OCI-LY3 (cell line): Measurements from ENCODE around the gene BACH2.
"Not testable (repeated sequence)": the region's sequence is repeated elsewhere in the genome, so short reads cannot be mapped to it uniquely, and the experiment has no call there.

Experiments used
- H2AFZ ChIP-seq: fragments of 200-600, 300-600 bp; shearing (Covaris generic); 2 replicates; pipeline ENCODE4 v1.6.0; 2014; ENCODE audit warnings: antibody characterized with exemption, low read depth, low read length
- H3K27ac ChIP-seq: fragments of 200-600, 300-600 bp; sonication (generic); 2 replicates; pipeline ENCODE4 v1.5.1; 2014; ENCODE audit warnings: mild to moderate bottlenecking, low read length, moderate library complexity, mixed read lengths
- H3K27me3 ChIP-seq: fragments of 200-600, 300-600 bp; sonication (generic); 2 replicates; pipeline ENCODE4 v1.6.1; 2014; ENCODE audit warnings: low read depth, low read length, mixed read lengths
- H3K36me3 ChIP-seq: fragments of 200-600, 300-600 bp; sonication (generic); replicated peaks from 2 replicates; pipeline ENCODE3; 2014; ENCODE audit warnings: low read depth, low read length, mixed read lengths
- H3K4me1 ChIP-seq: fragments of 300-600, 200-600 bp; sonication (generic); 2 replicates; pipeline ENCODE4 v1.6.1; 2014; ENCODE audit warnings: low read length, mixed read lengths
- H3K4me2 ChIP-seq: fragments of 200-600, 300-600 bp; sonication (generic); 2 replicates; pipeline ENCODE4 v1.6.1; 2014; ENCODE audit warnings: low read length, mixed read lengths
- H3K4me3 ChIP-seq: fragments of 300-600, 200-600 bp; sonication (generic); 2 replicates; pipeline ENCODE4 v1.5.1; 2014; ENCODE audit warnings: antibody characterized with exemption, mild to moderate bottlenecking, low read length, moderate library complexity
- H3K79me2 ChIP-seq: fragments of 300-600, 200-600 bp; shearing (Covaris generic); 2 replicates; pipeline ENCODE4 v1.6.1; 2014; ENCODE audit warnings: mild to moderate bottlenecking, low read length, mixed read lengths
- H3K9ac ChIP-seq: fragments of 300-600, 200-600 bp; shearing (Covaris generic); 2 replicates; pipeline ENCODE4 v1.6.0; 2014; ENCODE audit warnings: mild to moderate bottlenecking, low read length, moderate library complexity
- H3K9me3 ChIP-seq: fragments of 200-600, 300-600 bp; shearing (Covaris generic); 2 replicates; pipeline ENCODE4 v1.6.1; 2014; ENCODE audit warnings: low read length, mixed read lengths; ENCODE audit not compliant: insufficient read depth
- H4K20me1 ChIP-seq: fragments of 200-600, 300-600 bp; sonication (generic); 2 replicates; pipeline ENCODE4 v1.6.1; 2016; ENCODE audit warnings: low read length, mixed read lengths; ENCODE audit not compliant: insufficient read depth
- EZH2phosphoT487 ChIP-seq: fragments of 200-600 bp; shearing (Covaris generic); IDR thresholded peaks from 2 replicates; pipeline ENCODE4 v1.6.1; 2018; ENCODE audit warnings: antibody characterized with exemption, mixed run types, low read depth
- TF ChIP-seq, protein P1 (sequence below): fragments of 200-600, 300-600 bp; sonication (generic); IDR thresholded peaks from 2 replicates; pipeline ENCODE4 v1.5.1; 2014; ENCODE audit warnings: antibody characterized with exemption, low read length, low read depth

Gene BACH2

DNA sequence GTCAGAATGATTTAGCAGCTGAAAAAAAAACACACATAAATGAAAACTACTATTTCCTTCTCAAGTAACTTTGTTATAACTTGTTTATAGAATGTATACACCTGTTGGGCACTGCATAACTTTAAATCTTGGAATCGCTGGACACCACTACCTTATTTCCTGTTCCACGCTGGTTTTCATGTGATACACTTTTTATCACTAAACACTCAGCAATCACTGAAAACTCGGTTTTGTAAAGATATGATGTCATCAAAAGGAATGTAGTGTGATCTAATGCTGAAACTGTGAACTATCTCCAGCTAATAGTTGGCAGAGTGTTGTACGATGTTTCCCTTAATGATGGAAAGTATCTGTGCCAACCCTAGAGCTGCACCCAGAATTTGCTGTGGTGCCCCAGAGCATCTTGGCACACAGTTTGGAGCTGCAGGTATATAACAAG is 127.9 kb downstream of the BACH2 start:
- Histone ChIP-seq H3K4me3 (no peak overlapping the region), H3K79me2 (no peaks in the 10 kb centered on the region)

DNA sequence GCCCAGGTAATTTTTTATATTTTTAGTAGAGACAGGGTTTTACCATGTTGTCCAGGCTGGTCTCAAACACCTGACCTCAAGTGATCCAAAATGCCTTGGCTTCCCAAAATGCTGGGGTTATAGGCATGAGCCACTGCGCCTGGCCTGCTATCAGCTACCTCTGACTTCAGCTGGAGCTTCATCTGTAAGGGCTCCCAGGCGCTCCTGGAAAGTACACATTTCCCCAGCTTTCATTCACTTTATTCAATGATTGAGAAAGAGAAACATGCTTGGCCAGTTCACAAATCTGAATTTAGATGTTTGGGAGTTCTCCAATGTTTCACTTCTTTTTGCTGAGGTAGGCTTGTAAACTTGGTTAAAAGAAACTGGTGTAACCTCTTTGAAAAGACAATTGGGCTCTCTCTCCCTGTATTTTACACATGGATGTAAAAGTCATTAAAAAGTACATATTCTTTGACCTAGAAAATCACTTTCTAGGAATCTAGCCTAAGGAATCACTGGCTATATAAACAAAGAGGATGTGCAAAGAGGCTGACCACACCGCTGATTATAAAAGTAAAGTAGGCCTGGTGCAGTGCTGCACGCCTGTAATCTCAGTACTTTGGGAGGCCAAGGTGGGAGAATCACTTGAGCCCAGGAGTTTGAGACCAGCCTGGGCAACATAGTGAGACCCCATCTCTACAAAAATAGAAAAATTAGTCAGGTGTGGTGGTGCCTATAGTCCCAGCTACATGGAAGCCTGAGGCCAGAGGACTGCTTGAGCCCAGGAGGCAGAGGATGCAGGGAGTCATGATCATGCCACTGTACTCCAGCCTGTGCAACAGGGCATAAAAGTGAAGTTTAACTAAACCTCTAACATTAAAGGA is 128.9 kb downstream of the BACH2 start:
- H3K4me2 ChIP-seq: no peak overlapping the region
- H3K79me2 ChIP-seq: no peaks in the 10 kb centered on the region
- H3K27ac ChIP-seq: no peak overlapping the region
- peaks cover 15% of the 10 kb centered on the region for H3K27me3 ChIP-seq
- no peaks in the 10 kb centered on the region for H3K36me3 ChIP-seq
- H3K9ac ChIP-seq: no peak overlapping the region
- no peak overlapping the region for H2AFZ ChIP-seq
- no peak for TF ChIP-seq EZH2phosphoT487
- TF ChIP-seq, protein P1, sequence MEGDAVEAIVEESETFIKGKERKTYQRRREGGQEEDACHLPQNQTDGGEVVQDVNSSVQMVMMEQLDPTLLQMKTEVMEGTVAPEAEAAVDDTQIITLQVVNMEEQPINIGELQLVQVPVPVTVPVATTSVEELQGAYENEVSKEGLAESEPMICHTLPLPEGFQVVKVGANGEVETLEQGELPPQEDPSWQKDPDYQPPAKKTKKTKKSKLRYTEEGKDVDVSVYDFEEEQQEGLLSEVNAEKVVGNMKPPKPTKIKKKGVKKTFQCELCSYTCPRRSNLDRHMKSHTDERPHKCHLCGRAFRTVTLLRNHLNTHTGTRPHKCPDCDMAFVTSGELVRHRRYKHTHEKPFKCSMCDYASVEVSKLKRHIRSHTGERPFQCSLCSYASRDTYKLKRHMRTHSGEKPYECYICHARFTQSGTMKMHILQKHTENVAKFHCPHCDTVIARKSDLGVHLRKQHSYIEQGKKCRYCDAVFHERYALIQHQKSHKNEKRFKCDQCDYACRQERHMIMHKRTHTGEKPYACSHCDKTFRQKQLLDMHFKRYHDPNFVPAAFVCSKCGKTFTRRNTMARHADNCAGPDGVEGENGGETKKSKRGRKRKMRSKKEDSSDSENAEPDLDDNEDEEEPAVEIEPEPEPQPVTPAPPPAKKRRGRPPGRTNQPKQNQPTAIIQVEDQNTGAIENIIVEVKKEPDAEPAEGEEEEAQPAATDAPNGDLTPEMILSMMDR: no peak
- H3K9me3 ChIP-seq: no peaks in the 10 kb centered on the region
- no peaks in the 10 kb centered on the region for H4K20me1 ChIP-seq
- no peaks in the 10 kb centered on the region for H3K4me1 ChIP-seq
- H3K4me3 ChIP-seq: no peak overlapping the region

More for the DNA sequence above, 127.9 kb downstream of the BACH2 start:
- no peak overlapping the region for H3K9ac ChIP-seq
- H3K4me2 ChIP-seq: no peak overlapping the region
- H3K9me3 ChIP-seq: no peaks in the 10 kb centered on the region
- H4K20me1 ChIP-seq: no peaks in the 10 kb centered on the region
- H3K36me3 ChIP-seq: no peaks in the 10 kb centered on the region
- no peak overlapping the region for H2AFZ ChIP-seq
- peaks cover 17% of the 10 kb centered on the region for H3K27me3 ChIP-seq
- no peaks in the 10 kb centered on the region for H3K4me1 ChIP-seq
- no peak overlapping the region for H3K27ac ChIP-seq
- no peak for TF ChIP-seq EZH2phosphoT487
- TF ChIP-seq, protein P1: no peak

DNA sequence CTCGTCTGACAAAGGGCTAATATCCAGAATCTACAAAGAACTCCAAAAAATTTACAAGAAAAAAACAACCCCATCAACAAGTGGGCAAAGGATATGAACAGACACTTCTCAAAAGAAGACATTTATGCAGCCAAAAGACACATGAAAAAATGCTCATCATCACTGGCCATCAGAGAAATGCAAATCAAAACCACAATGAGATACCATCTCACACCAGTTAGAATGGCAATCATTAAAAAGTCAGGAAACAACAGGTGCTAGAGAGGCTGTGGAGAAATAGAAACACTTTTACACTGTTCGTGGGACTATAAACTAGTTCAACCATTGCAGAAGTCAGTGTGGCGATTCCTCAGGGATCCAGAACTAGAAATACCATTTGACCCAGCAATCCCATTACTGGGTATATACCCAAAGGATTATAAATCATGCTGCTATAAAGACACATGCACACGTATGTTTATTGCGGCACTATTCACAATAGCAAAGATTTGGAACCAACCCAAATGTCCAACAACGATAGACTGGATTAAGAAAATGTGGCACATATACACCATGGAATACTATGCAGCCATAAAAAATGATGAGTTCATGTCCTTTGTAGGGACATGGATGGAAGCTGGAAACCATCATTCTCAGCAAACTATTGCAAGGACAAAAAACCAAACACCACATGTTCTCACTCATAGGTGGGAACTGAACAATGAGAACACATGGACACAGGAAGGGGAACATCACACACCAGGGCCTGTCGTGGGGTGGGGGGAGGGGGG is 130.3 kb downstream of the BACH2 start:
- H3K27ac ChIP-seq, H3K9ac ChIP-seq, H4K20me1 ChIP-seq, H3K79me2 ChIP-seq, H3K4me1 ChIP-seq, H3K4me2 ChIP-seq, H2AFZ ChIP-seq, H3K4me3 ChIP-seq, H3K36me3 ChIP-seq, H3K9me3 ChIP-seq: not testable (repeated sequence)
- peaks cover 20% of the 10 kb centered on the region for H3K27me3 ChIP-seq

DNA sequence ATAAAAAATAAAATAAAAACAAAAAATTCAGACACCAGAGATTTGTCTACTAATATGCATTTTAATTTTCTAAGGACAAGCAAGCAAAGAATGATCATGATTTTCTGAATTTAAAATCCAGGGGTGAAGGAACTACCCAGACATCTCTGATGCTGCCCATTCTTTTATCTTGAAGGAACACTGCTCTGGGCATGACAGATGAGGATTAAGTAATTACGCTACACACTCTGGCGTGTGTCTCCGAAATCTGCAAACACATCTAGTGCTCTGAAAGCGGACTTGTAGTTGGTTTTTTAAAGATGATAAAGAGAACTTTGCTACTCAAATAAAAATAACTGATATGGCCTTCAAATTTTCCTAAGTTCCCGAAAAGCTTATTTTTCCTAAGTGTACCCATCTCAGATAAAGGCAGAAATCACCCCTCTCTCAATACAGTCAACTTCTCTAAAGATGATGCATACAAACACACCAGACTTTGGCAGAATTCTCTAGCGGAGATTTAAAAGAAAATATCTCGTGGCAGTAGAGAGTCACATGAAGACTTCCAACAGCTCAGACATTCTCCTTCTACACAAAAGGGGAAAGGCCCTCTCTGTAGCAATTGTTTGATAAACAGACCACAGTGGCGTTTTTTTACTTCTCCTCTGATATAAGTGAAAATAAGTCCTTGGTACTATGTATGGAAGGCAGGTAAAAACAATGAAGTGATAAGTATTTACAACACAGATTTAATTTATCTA is 133.8 kb downstream of the BACH2 start:
- no peak overlapping the region for H3K27ac ChIP-seq
- H3K4me1 ChIP-seq: no peaks in the 10 kb centered on the region
- H3K9me3 ChIP-seq: no peaks in the 10 kb centered on the region
- H4K20me1 ChIP-seq: no peaks in the 10 kb centered on the region
- no peak overlapping the region for H3K4me2 ChIP-seq
- TF ChIP-seq EZH2phosphoT487: no peak
- TF ChIP-seq, protein P1: no peak
- peaks cover 11% of the 10 kb centered on the region for H3K27me3 ChIP-seq
- H2AFZ ChIP-seq: no peak overlapping the region
- no peaks in the 10 kb centered on the region for H3K36me3 ChIP-seq
- no peak overlapping the region for H3K9ac ChIP-seq
- no peaks in the 10 kb centered on the region for H3K79me2 ChIP-seq
- H3K4me3 ChIP-seq: no peak overlapping the region
